Right renal cortex interstitium (tissue), 3 donors: ENCODE results near the gene MAEA. TPM values are rescaled to one million over a fixed set of nuclear protein-coding genes. Genes with fewer than 3 reads are reported as not detected.

Source experiments
- DNase-seq, 3 donors: peaks; one replicate each; pipeline ENCODE4 v3.0.0-alpha.2; 2013; ENCODE audit warnings: low read depth in 3 of 3, low spot score in 2 of 3
- polyA plus RNA-seq, 3 donors: library from polyadenylated mRNA; unstranded; fragments of 120-200 nt; gene quantifications; one replicate each; pipeline ENCODE4 v1.2.1, GENCODE V29; 2013; ENCODE audit not compliant: insufficient read length in 3 of 3

The MAEA gene
- polyA plus RNA-seq, 3 donors: 58.5 to 58.6 (median 58.6) TPM

- no peak for DNase-seq
Measured at GRCh38 chr4:1376391-1376840, 86.7 kb downstream of the MAEA start.

GRCh38 chr4:1376841-1377605 lies 87.3 kb downstream of the MAEA start:
- DNase-seq: no peak

- no peak for DNase-seq
Measured at GRCh38 chr4:1377606-1378261, 88.0 kb downstream of the MAEA start.

- DNase-seq: no peak
Measured at GRCh38 chr4:1378559-1379231, 89.0 kb downstream of the MAEA start.

GRCh38 chr4:1379351-1379781 lies 89.7 kb downstream of the MAEA start:
- DNase-seq: no peak

- no peak for DNase-seq
Measured at GRCh38 chr4:1379801-1380331, 90.2 kb downstream of the MAEA start.

- no peak for DNase-seq
Measured at GRCh38 chr4:1380368-1381151, 90.9 kb downstream of the MAEA start.

GRCh38 chr4:1381181-1381621 lies 91.5 kb downstream of the MAEA start:
- DNase-seq: no peak

GRCh38 chr4:1381944-1382541 lies 92.4 kb downstream of the MAEA start:
- no peak for DNase-seq

GRCh38 chr4:1382776-1383727 lies 93.4 kb downstream of the MAEA start:
- no peak for DNase-seq

GRCh38 chr4:1383728-1384591 lies 94.3 kb downstream of the MAEA start:
- no peak for DNase-seq

GRCh38 chr4:1384675-1385372 lies 95.1 kb downstream of the MAEA start:
- DNase-seq: no peak

- no peak for DNase-seq
Measured at GRCh38 chr4:1385373-1386340, 96.0 kb downstream of the MAEA start.
